Thyroid gland (tissue), 4 donors: ENCODE results near the gene ANKRD28. TPM values are rescaled to one million over a fixed set of nuclear protein-coding genes. Genes with fewer than 3 reads are reported as not detected.

ENCODE experiments used
- DNase-seq, 2 donors: peaks; one replicate each; pipeline ENCODE4 v3.0.0-alpha.2; 2019
- H3K27ac ChIP-seq, 3 donors: fragments of 200-600 bp; sonication (generic); 1 replicate in 2 of 3; 2 replicates in 1 of 3; pipeline ENCODE4 v1.5.1; 2016 to 2019; ENCODE audit warnings: mild to moderate bottlenecking in 1 of 3, moderate library complexity in 1 of 3
- H3K27me3 ChIP-seq: fragments of 200-600 bp; sonication (generic); one replicate; pipeline ENCODE4 v1.5.1; 2019
- H3K36me3 ChIP-seq, 2 donors: fragments of 200-600 bp; sonication (generic); one replicate each; pipeline ENCODE4 v1.5.1; 2016 to 2019
- H3K4me1 ChIP-seq, 2 donors: fragments of 200-600 bp; sonication (generic); one replicate each; pipeline ENCODE4 v1.5.1; 2017 to 2019
- H3K4me3 ChIP-seq, 3 donors: fragments of 200-600 bp; sonication (generic); replicated peaks in 1 of 3; 1 replicate in 2 of 3; 2 replicates in 1 of 3; pipeline ENCODE4 v1.5.1; 2016; ENCODE audit warnings: mild to moderate bottlenecking in 1 of 3
- H3K9me3 ChIP-seq: fragments of 200-600 bp; sonication (generic); one replicate; pipeline ENCODE4 v1.5.1; 2017
- POLR2A ChIP-seq, 2 donors: fragments of 450-650 bp; IDR thresholded peaks; one replicate each; pipeline ENCODE4 v1.6.1; 2017; ENCODE audit warnings: antibody characterized with exemption in 2 of 2, mild to moderate bottlenecking in 2 of 2, moderate library complexity in 1 of 2
- WGBS, 2 donors: methylation state at CpG; one replicate each; pipeline ENCODE4 v1.1.5; 2017; 5-methylcytosine and 5-hydroxymethylcytosine counted together
- intact Hi-C: fragments of 100-400 bp; cut with DNase I; formaldehyde crosslinking; loops from one replicate; pipeline ENCODE4 v1.15.1; 2023
- total RNA-seq, 4 donors: library from RNA; depleted of rRNA; stranded (reverse); fragments of >200 nt; gene quantifications; one replicate each; pipeline ENCODE4 v1.2.3, GENCODE V29; 2016
- TF ChIP-seq, protein P1 (sequence below), 6 experiments: fragments of 200-600 bp in 3 of 6; fragments of 450-650 bp in 3 of 6; sonication (generic) in 3 of 6; IDR thresholded peaks; one replicate each; pipeline ENCODE4 v1.5.1; 2016 to 2019; ENCODE audit warnings: antibody characterized with exemption in 6 of 6, mild to moderate bottlenecking in 2 of 6, inconsistent platforms in 1 of 6, moderate library complexity in 1 of 6

ANKRD28 gene
- total RNA-seq, 4 donors from 2014 or later: 61.3 to 83.3 (median 72.7) TPM

DNA sequence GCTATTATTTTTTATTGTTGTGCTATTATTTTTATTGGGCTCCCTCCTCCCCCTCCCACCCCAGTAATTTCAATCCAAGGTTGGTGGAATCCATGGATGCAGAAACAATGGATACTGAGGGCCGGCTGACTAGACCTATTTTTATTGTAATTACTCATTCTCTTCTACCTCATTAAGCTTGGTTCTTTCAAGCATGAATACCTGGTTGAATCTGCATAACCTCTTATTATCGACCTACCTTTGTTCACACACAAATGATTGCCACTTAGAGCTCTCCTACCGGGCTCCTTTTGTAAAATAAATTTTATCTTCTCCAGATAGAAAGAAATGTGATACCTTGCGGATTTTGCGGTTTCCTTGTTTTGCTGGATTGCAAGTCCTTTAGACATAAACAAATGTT lies 164.6 kb downstream of the ANKRD28 start:
- 63 to 65% methylated on average over 5 of the region's 5 CpGs for WGBS, 2 donors
- intact Hi-C loops: loop anchor here (10.0 kb wide), 1 partner anchor 612 kb away; no protein-coding TSS in a partner anchor
- no peaks in the 10 kb centered on the region for H3K27me3 ChIP-seq
- H3K9me3 ChIP-seq: no peaks in the 10 kb centered on the region
- H3K27ac ChIP-seq: peak overlapping the region; percentile 1 to 58 (median 34)
- H3K4me1 ChIP-seq: peaks cover 29 to 54% of the 10 kb centered on the region in 2 donors
- H3K36me3 ChIP-seq: no peaks in the 10 kb centered on the region
- DNase-seq: no peak
- no peak for TF ChIP-seq POLR2A (IDR thresholded peaks at IDR 0.05)
- TF ChIP-seq, protein P1, sequence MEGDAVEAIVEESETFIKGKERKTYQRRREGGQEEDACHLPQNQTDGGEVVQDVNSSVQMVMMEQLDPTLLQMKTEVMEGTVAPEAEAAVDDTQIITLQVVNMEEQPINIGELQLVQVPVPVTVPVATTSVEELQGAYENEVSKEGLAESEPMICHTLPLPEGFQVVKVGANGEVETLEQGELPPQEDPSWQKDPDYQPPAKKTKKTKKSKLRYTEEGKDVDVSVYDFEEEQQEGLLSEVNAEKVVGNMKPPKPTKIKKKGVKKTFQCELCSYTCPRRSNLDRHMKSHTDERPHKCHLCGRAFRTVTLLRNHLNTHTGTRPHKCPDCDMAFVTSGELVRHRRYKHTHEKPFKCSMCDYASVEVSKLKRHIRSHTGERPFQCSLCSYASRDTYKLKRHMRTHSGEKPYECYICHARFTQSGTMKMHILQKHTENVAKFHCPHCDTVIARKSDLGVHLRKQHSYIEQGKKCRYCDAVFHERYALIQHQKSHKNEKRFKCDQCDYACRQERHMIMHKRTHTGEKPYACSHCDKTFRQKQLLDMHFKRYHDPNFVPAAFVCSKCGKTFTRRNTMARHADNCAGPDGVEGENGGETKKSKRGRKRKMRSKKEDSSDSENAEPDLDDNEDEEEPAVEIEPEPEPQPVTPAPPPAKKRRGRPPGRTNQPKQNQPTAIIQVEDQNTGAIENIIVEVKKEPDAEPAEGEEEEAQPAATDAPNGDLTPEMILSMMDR (IDR thresholded peaks at IDR 0.05): no peak
- no peak overlapping the region for H3K4me3 ChIP-seq

DNA sequence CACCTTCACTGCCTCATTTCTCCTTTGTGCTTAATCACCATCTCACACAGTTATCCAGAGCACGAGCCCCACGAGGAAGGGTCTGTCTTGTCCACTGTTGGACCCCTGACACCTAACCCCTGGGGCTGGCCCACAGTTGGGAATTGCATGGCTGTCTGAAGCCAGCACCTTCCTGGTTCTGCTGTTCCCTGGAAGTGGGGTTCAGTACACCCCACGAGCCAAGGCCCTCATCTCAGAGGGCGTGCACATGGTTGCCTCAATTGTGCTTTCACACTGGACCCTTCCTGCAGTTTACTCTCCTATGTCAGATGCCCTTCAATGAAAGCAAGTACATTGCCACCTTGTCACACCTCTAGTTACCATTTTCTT lies 165.6 kb downstream of the ANKRD28 start:
- DNase-seq: no peak
- Histone ChIP-seq H3K4me1 (peaks cover 29 to 49% of the 10 kb centered on the region in 2 donors), H3K27ac (no peak overlapping the region), H3K36me3 (no peaks in the 10 kb centered on the region), H3K4me3 (no peak overlapping the region), H3K27me3 (no peaks in the 10 kb centered on the region), H3K9me3 (no peaks in the 10 kb centered on the region)
- intact Hi-C loops: loop anchor here (10.0 kb wide), 1 partner anchor 613 kb away; no protein-coding TSS in a partner anchor
- TF ChIP-seq, protein P1 (IDR thresholded peaks at IDR 0.05): no peak
- no peak for TF ChIP-seq POLR2A (IDR thresholded peaks at IDR 0.05)
- 94 to 100% methylated on average over 4 of the region's 4 CpGs for WGBS, 2 donors

DNA sequence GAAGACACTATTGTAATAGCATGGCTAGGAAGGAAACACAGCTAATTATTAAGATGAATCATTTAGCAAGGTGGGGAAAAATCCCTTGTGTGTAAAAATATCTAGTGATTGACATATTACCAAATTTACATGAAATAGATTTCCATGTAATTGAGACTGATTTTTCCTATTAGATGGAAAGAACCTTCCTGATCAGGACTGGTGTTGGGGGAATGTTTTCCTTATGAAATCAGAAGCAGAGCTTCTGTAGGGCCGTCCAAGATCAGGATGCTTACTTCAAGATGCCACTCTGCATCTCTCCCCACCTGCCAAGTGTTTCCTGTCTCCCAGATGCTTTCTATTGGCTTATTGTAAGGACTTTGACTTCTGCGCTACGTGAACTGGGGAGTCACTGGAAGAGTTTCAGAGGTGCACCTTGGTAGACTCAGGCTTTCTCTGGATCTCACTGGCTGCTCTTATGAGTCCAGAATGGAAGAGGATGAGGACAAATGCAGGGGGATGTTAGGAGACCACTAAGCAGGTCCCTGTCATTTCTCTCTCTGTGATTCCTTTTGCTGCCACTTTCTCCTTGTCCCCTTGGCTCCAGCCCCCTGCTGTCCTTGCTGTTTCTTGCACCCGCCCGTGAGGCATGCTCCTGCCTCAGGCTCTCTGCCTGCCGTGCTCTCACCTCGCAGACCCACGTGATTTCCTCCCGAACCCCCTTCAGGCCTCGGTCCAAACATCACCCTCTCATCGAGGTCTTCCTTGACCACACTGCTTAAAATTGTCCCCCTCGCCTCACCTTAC lies 166.2 kb downstream of the ANKRD28 start:
- DNase-seq: no peak
- Histone ChIP-seq H3K4me3 (no peak overlapping the region), H3K27ac (no peak overlapping the region), H3K27me3 (no peaks in the 10 kb centered on the region), H3K9me3 (no peaks in the 10 kb centered on the region), H3K36me3 (no peaks in the 10 kb centered on the region), H3K4me1 (peaks cover 29 to 45% of the 10 kb centered on the region in 2 donors)
- intact Hi-C loops: loop anchor here (10.0 kb wide), 1 partner anchor 613 kb away; no protein-coding TSS in a partner anchor
- TF ChIP-seq, protein P1 (IDR thresholded peaks at IDR 0.05): no peak
- no peak for TF ChIP-seq POLR2A (IDR thresholded peaks at IDR 0.05)
- 92% methylated on average over 12 of the region's 12 CpGs for WGBS, 2 donors

DNA sequence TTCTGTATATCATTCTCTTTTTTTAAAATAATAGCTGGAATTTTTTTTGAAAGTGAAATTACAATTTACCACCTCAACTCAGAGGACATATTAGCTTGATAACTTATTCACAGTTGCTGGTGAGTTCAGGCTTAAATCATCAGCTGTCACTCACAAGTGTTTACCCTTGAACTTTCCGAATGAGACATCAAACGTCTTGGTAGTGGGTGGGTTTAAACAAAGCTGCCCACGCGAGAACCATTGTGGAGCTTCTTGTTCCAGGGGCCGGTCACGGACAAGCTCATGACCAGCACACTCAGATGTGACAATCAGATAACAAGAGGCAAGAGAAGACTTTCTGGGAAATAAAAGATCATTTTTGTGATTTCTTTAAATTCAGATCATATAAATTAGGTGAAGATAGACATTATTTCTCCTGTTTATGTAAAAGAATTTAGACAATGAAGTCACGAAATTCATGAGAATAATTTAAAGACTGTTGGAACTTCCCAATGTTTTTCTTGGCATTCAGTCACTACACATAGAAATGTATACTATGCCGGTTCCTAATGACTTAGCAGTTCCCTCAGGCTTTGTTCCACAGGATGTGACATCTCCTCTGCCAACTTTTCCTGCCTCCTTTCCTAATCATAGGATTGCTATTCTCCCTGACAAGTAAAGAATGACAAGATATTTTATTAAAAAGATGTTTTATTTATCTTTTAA lies 167.0 kb downstream of the ANKRD28 start:
- Histone ChIP-seq H3K27me3 (no peaks in the 10 kb centered on the region), H3K36me3 (no peaks in the 10 kb centered on the region), H3K4me3 (no peak overlapping the region), H3K27ac (peak overlapping the region in 2 of 3 donors; percentile 29 to 40), H3K4me1 (peaks cover 29 to 39% of the 10 kb centered on the region in 2 donors), H3K9me3 (no peaks in the 10 kb centered on the region)
- TF ChIP-seq, protein P1 (IDR thresholded peaks at IDR 0.05): no peak
- no peak for TF ChIP-seq POLR2A (IDR thresholded peaks at IDR 0.05)
- WGBS, 2 donors: 15 to 21% methylated on average over 8 of the region's 8 CpGs
- DNase-seq: peak; percentile 26 to 35
- intact Hi-C loops: loop anchor here (10.0 kb wide), 1 partner anchor 614 kb away; no protein-coding TSS in a partner anchor
